Middle frontal gyrus (tissue), 1 donor: Measurements from ENCODE around the gene MBNL1.

Experiments used
- DNase-seq: peaks from one replicate; pipeline ENCODE4 v3.0.0-alpha.2; 2015; ENCODE audit warnings: low spot score; ENCODE audit errors: extremely low spot score

The MBNL1 gene

GRCh38 chr3:152443212-152444023, 174.7 kb downstream of the MBNL1 start:
- DNase-seq, result peak; percentile 2

- DNase-seq, result peak; percentile 75
Observed at GRCh38 chr3:152444029-152444641, 175.4 kb downstream of the MBNL1 start.

GRCh38 chr3:152445212-152445611, 176.5 kb downstream of the MBNL1 start:
- peak; percentile 2 for DNase-seq

- DNase-seq, result no peak
Observed at GRCh38 chr3:152446495-152446894, 177.8 kb downstream of the MBNL1 start.

- no peak for DNase-seq
Observed at GRCh38 chr3:152447511-152447910, 178.8 kb downstream of the MBNL1 start.

- DNase-seq, result no peak
Observed at GRCh38 chr3:152448091-152448490, 179.4 kb downstream of the MBNL1 start.

GRCh38 chr3:152452318-152452717, 183.6 kb downstream of the MBNL1 start:
- no peak for DNase-seq

- no peak for DNase-seq
Observed at GRCh38 chr3:152454076-152454875, 185.5 kb downstream of the MBNL1 start.

GRCh38 chr3:152455989-152456388, 187.3 kb downstream of the MBNL1 start:
- DNase-seq, result no peak

GRCh38 chr3:152457500-152458375, 189.0 kb downstream of the MBNL1 start:
- DNase-seq, result no peak

- DNase-seq, result no peak
Observed at GRCh38 chr3:152458376-152459117, 189.8 kb downstream of the MBNL1 start.

GRCh38 chr3:152459118-152459515, 190.4 kb downstream of the MBNL1 start:
- no peak for DNase-seq

GRCh38 chr3:152459572-152459971, 190.8 kb downstream of the MBNL1 start:
- no peak for DNase-seq

GRCh38 chr3:152460936-152461335, 192.2 kb downstream of the MBNL1 start:
- no peak for DNase-seq

GRCh38 chr3:152461460-152461859, 192.7 kb downstream of the MBNL1 start:
- DNase-seq, result no peak

- no peak for DNase-seq
Observed at GRCh38 chr3:152466784-152467183, 198.1 kb downstream of the MBNL1 start.

- no peak for DNase-seq
Observed at GRCh38 chr3:152469248-152470025, 200.7 kb downstream of the MBNL1 start.

GRCh38 chr3:152470095-152470494, 201.4 kb downstream of the MBNL1 start:
- no peak for DNase-seq

- no peak for DNase-seq
Observed at GRCh38 chr3:152470893-152471292, 202.2 kb downstream of the MBNL1 start.
